COLO829 (cell line): ENCODE results near the gene SLC16A4.
A peak's percentile ranks its signal among the peaks of the same experiment; 100 is the strongest.
"Not testable (repeated sequence)": the region's sequence is repeated elsewhere in the genome, so short reads cannot be mapped to it uniquely, and the experiment has no call there.

Experiments
- DNase-seq: peaks from one replicate; pipeline ENCODE4 v3.0.0; 2012; ENCODE audit warnings: low spot score

The SLC16A4 gene

GRCh38 chr1:110408488-110408887 lies 17.7 kb upstream of the SLC16A4 start:
- no peak for DNase-seq

- peak; percentile 67 for DNase-seq
These were observed 16.7 kb upstream of the SLC16A4 start, which contains the start of gene LAMTOR5 for GRCh38 chr1:110407260-110408210. TSS of gene LAMTOR5 (minus strand) at chr1:110407694. CDS start at chr1:110407620, 74 bp downstream.

- not testable (repeated sequence) for DNase-seq
These were observed 15.6 kb upstream of the SLC16A4 start for GRCh38 chr1:110406407-110406806.

- DNase-seq = no peak
These were observed 13.6 kb upstream of the SLC16A4 start for GRCh38 chr1:110404401-110404800.

GRCh38 chr1:110403805-110404204 lies 13.0 kb upstream of the SLC16A4 start:
- no peak for DNase-seq

GRCh38 chr1:110396259-110396958 lies 5.6 kb upstream of the SLC16A4 start:
- DNase-seq = not testable (repeated sequence)

- no peak for DNase-seq
These were observed 3.6 kb upstream of the SLC16A4 start for GRCh38 chr1:110394493-110394820.

- DNase-seq = peak; percentile 23
These were observed 3.1 kb upstream of the SLC16A4 start for GRCh38 chr1:110393691-110394492.

GRCh38 chr1:110393286-110393685 lies 2.5 kb upstream of the SLC16A4 start:
- no peak for DNase-seq

GRCh38 chr1:110390096-110390495 lies 730 bp downstream of the SLC16A4 start:
- DNase-seq = peak; percentile 55

GRCh38 chr1:110387048-110387754 lies 3.6 kb downstream of the SLC16A4 start:
- no peak for DNase-seq

- no peak for DNase-seq
These were observed 5.5 kb downstream of the SLC16A4 start for GRCh38 chr1:110385369-110385768.

- DNase-seq = no peak
These were observed 6.1 kb downstream of the SLC16A4 start for GRCh38 chr1:110384581-110385321.

- DNase-seq = no peak
These were observed 7.4 kb downstream of the SLC16A4 start for GRCh38 chr1:110383251-110383990.

GRCh38 chr1:110380672-110381283 lies 10.0 kb downstream of the SLC16A4 start:
- DNase-seq = no peak

- no peak for DNase-seq
These were observed 15.3 kb downstream of the SLC16A4 start for GRCh38 chr1:110375490-110375889.

- no peak for DNase-seq
These were observed 20.0 kb downstream of the SLC16A4 start for GRCh38 chr1:110370827-110371226.

GRCh38 chr1:110364221-110364620 lies 26.6 kb downstream of the SLC16A4 start:
- no peak for DNase-seq

- peak; percentile 57 for DNase-seq
These were observed 29.0 kb downstream of the SLC16A4 start for GRCh38 chr1:110361856-110362255.

GRCh38 chr1:110360431-110360830 lies 30.4 kb downstream of the SLC16A4 start:
- no peak for DNase-seq
